Osteocyte (in vitro differentiated cells): ENCODE results near the gene SIGLEC7. TPM values are rescaled to one million over a fixed set of nuclear protein-coding genes. Genes with fewer than 3 reads are reported as not detected.
A peak's percentile ranks its signal among the peaks of the same experiment; 100 is the strongest.

ENCODE experiments used
- DNase-seq: peaks from one replicate; pipeline ENCODE4 v3.0.0; 2021; ENCODE audit warnings: mixed read lengths; ENCODE audit not compliant: unreplicated experiment; ENCODE audit errors: extremely low spot score
- H3K27ac Mint-ChIP-seq: one replicate; pipeline ENCODE4 v1.8.0; 2021; ENCODE audit warnings: mild to moderate bottlenecking, mixed read lengths; ENCODE audit not compliant: unreplicated experiment
- H3K27me3 Mint-ChIP-seq: one replicate; pipeline ENCODE4 v1.8.0; 2021; ENCODE audit warnings: mixed read lengths; ENCODE audit not compliant: unreplicated experiment
- H3K36me3 Mint-ChIP-seq: one replicate; pipeline ENCODE4 v1.8.0; 2021; ENCODE audit warnings: mixed read lengths; ENCODE audit not compliant: unreplicated experiment
- H3K4me1 Mint-ChIP-seq: one replicate; pipeline ENCODE4 v1.8.0; 2021; ENCODE audit warnings: mixed read lengths; ENCODE audit not compliant: unreplicated experiment
- H3K4me3 Mint-ChIP-seq: one replicate; pipeline ENCODE4 v1.8.0; 2021; ENCODE audit warnings: mild to moderate bottlenecking, moderate library complexity, mixed read lengths; ENCODE audit not compliant: unreplicated experiment
- H3K9me3 Mint-ChIP-seq: one replicate; pipeline ENCODE4 v1.8.0; 2021; ENCODE audit warnings: mixed read lengths; ENCODE audit not compliant: unreplicated experiment
- CTCF ChIP-seq: fragments of 200-600 bp; sonication (generic); IDR thresholded peaks from 2 replicates; pipeline ENCODE4 v1.5.0; 2021; ENCODE audit warnings: antibody characterized with exemption, mild to moderate bottlenecking, moderate library complexity
- total RNA-seq: library from RNA; stranded (reverse); gene quantifications from 2 replicates; pipeline ENCODE4 v1.2.1, GENCODE V29; 2021

Gene SIGLEC7
- total RNA-seq, 1 donor from 2014 or later: not detected

GRCh38 chr19:51101171-51101865 is 40.8 kb upstream of the SIGLEC7 start:
- Mint-ChIP-seq H3K27ac (no peak overlapping the region), H3K9me3 (no peaks in the 10 kb centered on the region), H3K4me1 (peaks cover 4% of the 10 kb centered on the region), H3K4me3 (no peak overlapping the region), H3K36me3 (peaks cover 16% of the 10 kb centered on the region), H3K27me3 (no peaks in the 10 kb centered on the region)
- no peak for DNase-seq
- no peak for TF ChIP-seq CTCF

- no peaks in the 10 kb centered on the region for H3K9me3 Mint-ChIP-seq
- H3K27me3 Mint-ChIP-seq: no peaks in the 10 kb centered on the region
- H3K36me3 Mint-ChIP-seq: peaks cover 10% of the 10 kb centered on the region
- TF ChIP-seq CTCF: no peak
- no peak for DNase-seq
- no peak overlapping the region for H3K4me3 Mint-ChIP-seq
- H3K4me1 Mint-ChIP-seq: peaks cover 16% of the 10 kb centered on the region
- no peak overlapping the region for H3K27ac Mint-ChIP-seq
These were observed 39.1 kb upstream of the SIGLEC7 start for GRCh38 chr19:51102991-51103390.

GRCh38 chr19:51103926-51104341 is 38.2 kb upstream of the SIGLEC7 start:
- TF ChIP-seq CTCF: no peak
- H3K27me3 Mint-ChIP-seq: no peaks in the 10 kb centered on the region
- no peak overlapping the region for H3K27ac Mint-ChIP-seq
- H3K4me3 Mint-ChIP-seq: no peak overlapping the region
- no peak for DNase-seq
- H3K36me3 Mint-ChIP-seq: peaks cover 7% of the 10 kb centered on the region
- no peaks in the 10 kb centered on the region for H3K9me3 Mint-ChIP-seq
- H3K4me1 Mint-ChIP-seq: peaks cover 21% of the 10 kb centered on the region

- no peak for TF ChIP-seq CTCF
- H3K4me3 Mint-ChIP-seq: peak overlapping the region; percentile 97
- peak overlapping the region; percentile 93 for H3K27ac Mint-ChIP-seq
- peaks cover 18% of the 10 kb centered on the region for H3K4me1 Mint-ChIP-seq
- no peaks in the 10 kb centered on the region for H3K27me3 Mint-ChIP-seq
- no peak for DNase-seq
- H3K36me3 Mint-ChIP-seq: peaks cover 5% of the 10 kb centered on the region
- no peaks in the 10 kb centered on the region for H3K9me3 Mint-ChIP-seq
These were observed 34.6 kb upstream of the SIGLEC7 start for GRCh38 chr19:51107406-51108065.

GRCh38 chr19:51108066-51108804 is 33.9 kb upstream of the SIGLEC7 start, which contains the start of gene CTU1:
Gene CTU1 (minus strand): TSS chr19:51108409. CDS start chr19:51104569, 3,840 bp downstream.
- no peaks in the 10 kb centered on the region for H3K9me3 Mint-ChIP-seq
- H3K36me3 Mint-ChIP-seq: peaks cover 2% of the 10 kb centered on the region
- H3K27ac Mint-ChIP-seq: peak within 1 kb of the TSS; percentile 93
- no peaks in the 10 kb centered on the region for H3K27me3 Mint-ChIP-seq
- peaks cover 18% of the 10 kb centered on the region for H3K4me1 Mint-ChIP-seq
- no peak for TF ChIP-seq CTCF
- H3K4me3 Mint-ChIP-seq: peak within 1 kb of the TSS; percentile 97
- DNase-seq: peak; percentile 99
